Testis (tissue), 2 donors: Measurements from ENCODE around the gene OR2W3.

Experiments
- CTCF ChIP-seq, 3 experiments: fragments of 450-650 bp in 2 of 3; fragments of 200-600 bp in 1 of 3; sonication (generic) in 1 of 3; IDR thresholded peaks; one replicate each; pipeline ENCODE4 v1.5.1; 2016 to 2019; ENCODE audit warnings: antibody characterized with exemption in 3 of 3, mild to moderate bottlenecking in 2 of 3, moderate library complexity in 1 of 3
- POLR2A ChIP-seq: fragments of 450-650 bp; IDR thresholded peaks from one replicate; pipeline ENCODE4 v1.6.1; 2017; ENCODE audit warnings: antibody characterized with exemption, mild to moderate bottlenecking, moderate library complexity

- TF ChIP-seq CTCF (IDR thresholded peaks at IDR 0.05) = peak in 1 of 3 experiments; percentile 17
- no peak for TF ChIP-seq POLR2A
These were observed 38.1 kb upstream of the OR2W3 start, which contains the start of gene TRIM58 for GRCh38 chr1:247857069-247857984.
